Activated CD4-positive, alpha-beta T cell treated with anti-CD3 and anti-CD28 coated beads, Interleukin-2, amount 10 ng/mL, durations not matched to agents 7 days and 5 days (primary cell): ENCODE results near the gene TSSC4. TPM values are rescaled to one million over a fixed set of nuclear protein-coding genes. Genes with fewer than 3 reads are reported as not detected.

Experiments
- CTCF ChIA-PET: fragments of 350-600 bp; sonication (Branson Sonifier 250); formaldehyde crosslinking; loops from one replicate; lab custom pipeline; 2021; ENCODE audit warnings: antibody characterized with exemption; lab: Charles Lee
- POLR2A ChIA-PET: fragments of 350-600 bp; sonication (Branson Sonifier 250); formaldehyde crosslinking; loops from one replicate; lab custom pipeline; 2021; ENCODE audit warnings: antibody characterized with exemption; lab: Charles Lee
- DNase-seq: peaks from one replicate; pipeline ENCODE4 v3.0.0-alpha.2; 2020
- H3K27ac Mint-ChIP-seq: one replicate; pipeline ENCODE4 v1.8.0; 2021; ENCODE audit warnings: mild to moderate bottlenecking, moderate library complexity, mixed read lengths
- H3K27me3 Mint-ChIP-seq: one replicate; pipeline ENCODE4 v1.8.0; 2021; ENCODE audit warnings: mixed read lengths
- H3K36me3 Mint-ChIP-seq: one replicate; pipeline ENCODE4 v1.8.0; 2021; ENCODE audit warnings: low read depth, mixed read lengths
- H3K4me1 Mint-ChIP-seq: one replicate; pipeline ENCODE4 v1.8.0; 2021; ENCODE audit warnings: mixed read lengths
- H3K4me3 Mint-ChIP-seq: one replicate; pipeline ENCODE4 v1.8.0; 2021; ENCODE audit warnings: mild to moderate bottlenecking, moderate library complexity, mixed read lengths
- H3K9me3 Mint-ChIP-seq: one replicate; pipeline ENCODE4 v1.8.0; 2021; ENCODE audit warnings: mixed read lengths
- total RNA-seq, 2 experiments: library from RNA; stranded (reverse); gene quantifications; one replicate each; pipeline ENCODE4 v1.2.3, GENCODE V29; 2021

TSSC4 gene
- total RNA-seq, 2 experiments from 2014 or later, result 31.1 to 47.5 TPM

- Mint-ChIP-seq H3K27ac (peak overlapping the region; percentile 91), H3K27me3 (no peaks in the 10 kb centered on the region), H3K36me3 (peaks cover 16% of the 10 kb centered on the region), H3K4me3 (peak overlapping the region; percentile 91), H3K9me3 (no peaks in the 10 kb centered on the region), H3K4me1 (peaks cover 22% of the 10 kb centered on the region)
- ChIA-PET POLR2A (no interaction called here), CTCF (interaction anchor here (1.0 to 3.6 kb wide), 13 partner anchors 8 to 487 kb away, joined by 3 to 38 read pairs (median 5); no protein-coding TSS in a partner anchor)
- DNase-seq, result no peak
These were observed 960 bp downstream of the TSSC4 start for GRCh38 chr11:2401436-2401984.

GRCh38 chr11:2402106-2402505 is 1.6 kb downstream of the TSSC4 start:
- peaks cover 22% of the 10 kb centered on the region for H3K4me1 Mint-ChIP-seq
- H3K4me3 Mint-ChIP-seq, result peak overlapping the region; percentile 91
- ChIA-PET CTCF (interaction anchor here (2.9 to 3.6 kb wide), 4 partner anchors 11 to 97 kb away, joined by 11 to 38 read pairs (median 22); no protein-coding TSS in a partner anchor), POLR2A (no interaction called here)
- H3K27me3 Mint-ChIP-seq, result no peaks in the 10 kb centered on the region
- DNase-seq, result no peak
- peak overlapping the region; percentile 25 for H3K27ac Mint-ChIP-seq
- H3K36me3 Mint-ChIP-seq, result peaks cover 14% of the 10 kb centered on the region
- H3K9me3 Mint-ChIP-seq, result no peaks in the 10 kb centered on the region

- Mint-ChIP-seq H3K9me3 (no peaks in the 10 kb centered on the region), H3K4me3 (peak overlapping the region; percentile 91), H3K27me3 (no peaks in the 10 kb centered on the region), H3K36me3 (peaks cover 9% of the 10 kb centered on the region), H3K27ac (no peak overlapping the region), H3K4me1 (peaks cover 19% of the 10 kb centered on the region)
- ChIA-PET CTCF (interaction anchor here (0.6 to 3.0 kb wide), 4 partner anchors 16 to 1453 kb away, joined by 3 to 21 read pairs (median 4); no protein-coding TSS in a partner anchor), POLR2A (no interaction called here)
- DNase-seq, result no peak
These were observed 2.5 kb downstream of the TSSC4 start for GRCh38 chr11:2402890-2403645.

GRCh38 chr11:2404735-2405196 is 4.2 kb downstream of the TSSC4 start:
- DNase-seq, result no peak
- Mint-ChIP-seq H3K4me3 (no peak overlapping the region), H3K27me3 (no peaks in the 10 kb centered on the region), H3K9me3 (no peaks in the 10 kb centered on the region), H3K27ac (peak overlapping the region; percentile 25), H3K4me1 (peaks cover 16% of the 10 kb centered on the region), H3K36me3 (peaks cover 9% of the 10 kb centered on the region)
- ChIA-PET POLR2A (no interaction called here), CTCF (interaction anchor here (0.7 kb wide), 1 partner anchor 31 kb away, joined by 3 read pairs; no protein-coding TSS in a partner anchor)

GRCh38 chr11:2406451-2406850 is 5.9 kb downstream of the TSSC4 start:
- no peaks in the 10 kb centered on the region for H3K9me3 Mint-ChIP-seq
- ChIA-PET POLR2A (no interaction called here), CTCF (no interaction called here)
- no peaks in the 10 kb centered on the region for H3K27me3 Mint-ChIP-seq
- no peak overlapping the region for H3K27ac Mint-ChIP-seq
- no peak overlapping the region for H3K4me3 Mint-ChIP-seq
- H3K4me1 Mint-ChIP-seq, result peaks cover 12% of the 10 kb centered on the region
- H3K36me3 Mint-ChIP-seq, result peaks cover 9% of the 10 kb centered on the region
- no peak for DNase-seq

- POLR2A ChIA-PET, result no interaction called here
- no peak overlapping the region for H3K27ac Mint-ChIP-seq
- no peak overlapping the region for H3K4me3 Mint-ChIP-seq
- no peaks in the 10 kb centered on the region for H3K9me3 Mint-ChIP-seq
- peaks cover 9% of the 10 kb centered on the region for H3K36me3 Mint-ChIP-seq
- H3K27me3 Mint-ChIP-seq, result no peaks in the 10 kb centered on the region
- H3K4me1 Mint-ChIP-seq, result peaks cover 7% of the 10 kb centered on the region
- CTCF ChIA-PET, result no interaction called here
- DNase-seq, result no peak
These were observed 6.4 kb downstream of the TSSC4 start for GRCh38 chr11:2406878-2407410.

- POLR2A ChIA-PET, result no interaction called here
- no peak overlapping the region for H3K4me3 Mint-ChIP-seq
These were observed 8.1 kb downstream of the TSSC4 start for GRCh38 chr11:2408671-2409070.

GRCh38 chr11:2409126-2409525 is 8.6 kb downstream of the TSSC4 start:
- DNase-seq, result no peak
- H3K27me3 Mint-ChIP-seq, result no peaks in the 10 kb centered on the region
- H3K36me3 Mint-ChIP-seq, result no peaks in the 10 kb centered on the region
- no peaks in the 10 kb centered on the region for H3K9me3 Mint-ChIP-seq
- CTCF ChIA-PET, result interaction anchor here (0.7 to 4.0 kb wide), 5 partner anchors 8 to 214 kb away, joined by 3 to 20 read pairs (median 3); partner anchors contain the start of gene TSSC4
- H3K4me3 Mint-ChIP-seq, result no peak overlapping the region
- H3K4me1 Mint-ChIP-seq, result no peaks in the 10 kb centered on the region
- POLR2A ChIA-PET, result no interaction called here
- no peak overlapping the region for H3K27ac Mint-ChIP-seq

More at GRCh38 chr11:2408671-2409070, 8.1 kb downstream of the TSSC4 start:
- Mint-ChIP-seq H3K27me3 (no peaks in the 10 kb centered on the region), H3K27ac (no peak overlapping the region), H3K4me1 (no peaks in the 10 kb centered on the region), H3K36me3 (no peaks in the 10 kb centered on the region), H3K9me3 (no peaks in the 10 kb centered on the region)
- CTCF ChIA-PET, result interaction anchor here (0.7 to 4.0 kb wide), 5 partner anchors 8 to 213 kb away, joined by 3 to 20 read pairs (median 3); partner anchors contain the start of gene TSSC4
- DNase-seq, result no peak

GRCh38 chr11:2409611-2410468 is 9.3 kb downstream of the TSSC4 start:
- ChIA-PET CTCF (interaction anchor here (1.1 to 4.0 kb wide), 5 partner anchors 9 to 215 kb away, joined by 3 to 20 read pairs (median 3); partner anchors contain the start of gene TSSC4), POLR2A (no interaction called here)
- DNase-seq, result no peak
- no peaks in the 10 kb centered on the region for H3K9me3 Mint-ChIP-seq
- no peaks in the 10 kb centered on the region for H3K4me1 Mint-ChIP-seq
- no peaks in the 10 kb centered on the region for H3K36me3 Mint-ChIP-seq
- H3K27ac Mint-ChIP-seq, result no peak overlapping the region
- no peak overlapping the region for H3K4me3 Mint-ChIP-seq
- no peaks in the 10 kb centered on the region for H3K27me3 Mint-ChIP-seq

GRCh38 chr11:2410616-2411015 is 10.1 kb downstream of the TSSC4 start:
- ChIA-PET CTCF (interaction anchor here (0.9 to 4.0 kb wide), 3 partner anchors 9 to 106 kb away, joined by 3 to 20 read pairs (median 5); partner anchors contain the start of gene TSSC4), POLR2A (no interaction called here)
- H3K9me3 Mint-ChIP-seq, result no peaks in the 10 kb centered on the region
- no peak overlapping the region for H3K27ac Mint-ChIP-seq
- no peaks in the 10 kb centered on the region for H3K4me1 Mint-ChIP-seq
- H3K36me3 Mint-ChIP-seq, result no peaks in the 10 kb centered on the region
- no peak for DNase-seq
- H3K27me3 Mint-ChIP-seq, result no peaks in the 10 kb centered on the region
- no peak overlapping the region for H3K4me3 Mint-ChIP-seq

GRCh38 chr11:2411446-2412305 is 11.1 kb downstream of the TSSC4 start:
- H3K27me3 Mint-ChIP-seq, result no peaks in the 10 kb centered on the region
- no peak for DNase-seq
- ChIA-PET POLR2A (no interaction called here), CTCF (interaction anchor here (0.7 to 4.0 kb wide), 4 partner anchors 8 to 16 kb away, joined by 3 to 20 read pairs (median 7); partner anchors contain the start of gene TSSC4)
- no peak overlapping the region for H3K27ac Mint-ChIP-seq
- H3K36me3 Mint-ChIP-seq, result no peaks in the 10 kb centered on the region
- no peak overlapping the region for H3K4me3 Mint-ChIP-seq
- H3K4me1 Mint-ChIP-seq, result no peaks in the 10 kb centered on the region
- no peaks in the 10 kb centered on the region for H3K9me3 Mint-ChIP-seq
